Esophagus squamous epithelium (tissue), 5 donors: Measurements from ENCODE around the gene PDIA2. TPM values are rescaled to one million over a fixed set of nuclear protein-coding genes. Genes with fewer than 3 reads are reported as not detected.

Experiments
- DNase-seq: peaks from one replicate; lab custom pipeline; 2025; lab: John Stamatoyannopoulos, UW
- H3K27ac ChIP-seq, 4 donors: fragments of 200-600 bp; sonication (generic); one replicate each; pipeline ENCODE4 v1.5.1; 2016 to 2019; ENCODE audit warnings: mild to moderate bottlenecking in 1 of 4
- H3K27me3 ChIP-seq, 4 donors: fragments of 200-600 bp; sonication (generic); 1 replicate in 3 of 4; 2 replicates in 1 of 4; pipeline versions ENCODE4 v1.5.1 to v1.6.0; 2017 to 2021; ENCODE audit warnings: antibody characterized with exemption in 1 of 4
- H3K36me3 ChIP-seq, 3 donors: fragments of 200-600 bp; sonication (generic); one replicate each; pipeline ENCODE4 v1.5.1; 2016 to 2019
- H3K4me1 ChIP-seq, 3 donors: fragments of 200-600 bp; sonication (generic); one replicate each; pipeline ENCODE4 v1.5.1; 2017 to 2019
- H3K4me3 ChIP-seq, 4 donors: fragments of 200-600 bp; sonication (generic); 1 replicate in 3 of 4; 2 replicates in 1 of 4; pipeline ENCODE4 v1.5.1; 2016 to 2019; ENCODE audit warnings: mild to moderate bottlenecking in 2 of 4, moderate library complexity in 1 of 4
- H3K9me3 ChIP-seq, 3 donors: fragments of 200-600 bp; sonication (generic); one replicate each; pipeline ENCODE4 v1.5.1; 2016 to 2019
- CTCF ChIP-seq, 6 experiments: fragments of 450-650 bp in 4 of 6; fragments of 200-600 bp in 2 of 6; sonication (generic) in 2 of 6; IDR thresholded peaks; one replicate each; pipeline ENCODE4 v1.5.1; 2016 to 2019; ENCODE audit warnings: antibody characterized with exemption in 6 of 6, mild to moderate bottlenecking in 4 of 6, moderate library complexity in 4 of 6
- POLR2A ChIP-seq, 4 donors: fragments of 450-650 bp; IDR thresholded peaks; one replicate each; pipeline ENCODE4 v1.6.1; 2017; ENCODE audit warnings: antibody characterized with exemption in 4 of 4, mild to moderate bottlenecking in 4 of 4, moderate library complexity in 3 of 4
- WGBS, 2 donors: methylation state at CpG; one replicate each; pipeline ENCODE4 v1.1.5; 2018; 5-methylcytosine and 5-hydroxymethylcytosine counted together
- intact Hi-C: fragments of 100-400 bp; cut with DNase I; formaldehyde crosslinking; loops from one replicate; pipeline ENCODE4 v1.15.0; 2022
- total RNA-seq, 4 donors: library from RNA; depleted of rRNA; stranded (reverse); fragments of >200 nt; gene quantifications; one replicate each; pipeline ENCODE4 v1.1.0, GENCODE V29; 2016
- donor health status: DM: yes; HTN: yes; CAD: no.

The PDIA2 gene
- total RNA-seq, 4 donors from 2014 or later = not detected

- no peaks in the 10 kb centered on the region for H3K9me3 ChIP-seq
- peaks cover 8 to 33% (median 15%) of the 10 kb centered on the region in 3 donors for H3K36me3 ChIP-seq
- 80 to 97% methylated on average over 4 to 6 of the region's 52 CpGs for WGBS, 2 donors
- H3K4me3 ChIP-seq = no peak overlapping the region
- H3K27me3 ChIP-seq = peaks cover 6 to 43% (median 11%) of the 10 kb centered on the region in 4 donors
- no peak for TF ChIP-seq CTCF (IDR thresholded peaks at IDR 0.05)
- TF ChIP-seq POLR2A (IDR thresholded peaks at IDR 0.05) = no peak
- peaks cover 6 to 23% (median 13%) of the 10 kb centered on the region in 3 donors for H3K4me1 ChIP-seq
- intact Hi-C loops = no loop called here
- H3K27ac ChIP-seq = no peak overlapping the region
- no peak for DNase-seq
Observed at GRCh38 chr16:284204-285120, 1.5 kb downstream of the PDIA2 start.

- no peak overlapping the region for H3K4me3 ChIP-seq
- H3K36me3 ChIP-seq = peaks cover 8 to 42% (median 19%) of the 10 kb centered on the region in 3 donors
- no peaks in the 10 kb centered on the region for H3K9me3 ChIP-seq
- no peak overlapping the region for H3K27ac ChIP-seq
- no peak for TF ChIP-seq POLR2A (IDR thresholded peaks at IDR 0.05)
- no peak for TF ChIP-seq CTCF (IDR thresholded peaks at IDR 0.05)
- H3K27me3 ChIP-seq = peaks cover 6 to 34% (median 8%) of the 10 kb centered on the region in 4 donors
- DNase-seq = no peak
- peaks cover 6 to 15% (median 6%) of the 10 kb centered on the region in 3 donors for H3K4me1 ChIP-seq
- 53 to 95% methylated on average over 2 to 12 of the region's 48 CpGs for WGBS, 2 donors
- intact Hi-C loops = no loop called here
Observed at GRCh38 chr16:285146-286055, 2.4 kb downstream of the PDIA2 start.

- no peaks in the 10 kb centered on the region for H3K9me3 ChIP-seq
- peaks cover 0 to 22% (median 0%) of the 10 kb centered on the region in 4 donors for H3K27me3 ChIP-seq
- TF ChIP-seq CTCF (IDR thresholded peaks at IDR 0.05) = no peak
- TF ChIP-seq POLR2A (IDR thresholded peaks at IDR 0.05) = no peak
- H3K4me3 ChIP-seq = no peak overlapping the region
- intact Hi-C loops = no loop called here
- WGBS, 2 donors = 84 to 100% methylated on average over 2 to 6 of the region's 22 CpGs
- peaks cover 8 to 55% (median 30%) of the 10 kb centered on the region in 3 donors for H3K36me3 ChIP-seq
- DNase-seq = no peak
- H3K27ac ChIP-seq = no peak overlapping the region
- peaks cover 0 to 2% (median 0%) of the 10 kb centered on the region in 3 donors for H3K4me1 ChIP-seq
Observed at GRCh38 chr16:286491-287297, 3.7 kb downstream of the PDIA2 start.

GRCh38 chr16:287298-287811 is 4.4 kb downstream of the PDIA2 start:
- Histone ChIP-seq H3K27me3 (peaks cover 0 to 15% (median 0%) of the 10 kb centered on the region in 4 donors), H3K4me1 (no peaks in the 10 kb centered on the region), H3K9me3 (no peaks in the 10 kb centered on the region), H3K27ac (no peak overlapping the region), H3K36me3 (peaks cover 8 to 62% (median 30%) of the 10 kb centered on the region in 3 donors), H3K4me3 (no peak overlapping the region)
- intact Hi-C loops = no loop called here
- TF ChIP-seq POLR2A (IDR thresholded peaks at IDR 0.05) (no peak), CTCF (IDR thresholded peaks at IDR 0.05) (peak in 1 of 6 experiments; percentile 30)
- DNase-seq = no peak
- 71 to 77% methylated on average over 8 to 11 of the region's 16 CpGs for WGBS, 2 donors
